Left lobe of liver (tissue), 2 donors: Measurements from ENCODE around the gene SND1. TPM values are rescaled to one million over a fixed set of nuclear protein-coding genes. Genes with fewer than 3 reads are reported as not detected.

Source experiments
- ATAC-seq: fragments of 200-7000 bp; cut with Tn5 transposase; one replicate; pipeline ENCODE4 v1.9.1; 2020; ENCODE audit warnings: mild to moderate bottlenecking, moderate library complexity
- DNase-seq: peaks from one replicate; pipeline ENCODE4 v3.0.0-alpha.2; 2020; ENCODE audit warnings: low spot score
- total RNA-seq: library from RNA; stranded (reverse); gene quantifications from one replicate; pipeline ENCODE4 v1.2.1, GENCODE V29; 2021
- donor health status: DM: no; HTN: no; CAD: no; lungs with moderate emphysema.
- donor health status: DM: no; HTN: yes; CAD: no.

Gene SND1
- total RNA-seq, 1 donor from 2014 or later, result 152 TPM

- no peak for ATAC-seq
- no peak for DNase-seq
Measured at GRCh38 chr7:128137181-128137580, 485.2 kb downstream of the SND1 start.

- ATAC-seq, result no peak
- DNase-seq, result no peak
Measured at GRCh38 chr7:128139406-128139805, 487.4 kb downstream of the SND1 start.

GRCh38 chr7:128141683-128142195, 489.7 kb downstream of the SND1 start:
- DNase-seq (no peak), ATAC-seq (no peak)

Other genes with a start within 250 kb of the SND1 start
- 10.2 TPM for gene GCC1, start 66.6 kb upstream of the SND1 start, total RNA-seq
- 51.9 TPM for gene ARF5, start 63.8 kb upstream of the SND1 start, total RNA-seq
- gene FSCN3, start 58.5 kb upstream of the SND1 start, total RNA-seq, result 0.88 TPM
- not detected for gene PAX4, start 34.1 kb upstream of the SND1 start, total RNA-seq